GM20000 (cell line): ENCODE data around the gene NCOA7.

Source experiments
- DNase-seq: peaks from one replicate; pipeline ENCODE4 v3.0.0; 2012; ENCODE audit warnings: low spot score
- CTCF ChIP-seq: IDR thresholded peaks from 2 replicates; pipeline ENCODE4 v1.5.1; 2012; ENCODE audit warnings: mild to moderate bottlenecking, control low read depth; ENCODE audit errors: extremely low read depth, missing control alignments

The NCOA7 gene

GRCh38 chr6:125790358-125791150 is at the start of gene NCOA7:
TSS of gene NCOA7 (plus strand) at chr6:125790960. CDS start at chr6:125815355, 24,395 bp downstream.
- DNase-seq = peak; percentile 88
- TF ChIP-seq CTCF = no peak

- DNase-seq = no peak
- no peak for TF ChIP-seq CTCF
Measured at GRCh38 chr6:125741336-125741735, 49.4 kb upstream of the NCOA7 start.

- no peak for TF ChIP-seq CTCF
- DNase-seq = no peak
Measured at GRCh38 chr6:125742024-125742423, 48.7 kb upstream of the NCOA7 start.

GRCh38 chr6:125742464-125743120 is 48.2 kb upstream of the NCOA7 start:
- no peak for DNase-seq
- no peak for TF ChIP-seq CTCF

GRCh38 chr6:125743604-125744003 is 47.2 kb upstream of the NCOA7 start:
- DNase-seq = no peak
- TF ChIP-seq CTCF = no peak

- TF ChIP-seq CTCF = no peak
- DNase-seq = no peak
Measured at GRCh38 chr6:125745281-125746018, 45.3 kb upstream of the NCOA7 start.

GRCh38 chr6:125746019-125746414 is 44.7 kb upstream of the NCOA7 start:
- no peak for DNase-seq
- TF ChIP-seq CTCF = no peak
